BLaER1 treated with 17β-estradiol and CSF1 and Interleukin-3, amounts not matched to agents 10 nM and 100 nM (cell line): ENCODE data around the gene HEATR5B.

Experiments
- H3K27ac ChIP-seq, 11 experiments: shearing (Covaris generic); formaldehyde crosslinking; 2 replicates each; pipeline ENCODE4 v1.8.1; 2022
- H3K27me3 ChIP-seq, 11 experiments: shearing (Covaris generic); formaldehyde crosslinking; 2 replicates each; pipeline ENCODE4 v1.8.1; 2022
- H3K36me3 ChIP-seq, 11 experiments: shearing (Covaris generic); formaldehyde crosslinking; 2 replicates each; pipeline ENCODE4 v1.8.1; 2022
- H3K4me1 ChIP-seq, 10 experiments: shearing (Covaris generic); formaldehyde crosslinking; 2 replicates each; pipeline ENCODE4 v1.8.1; 2022
- H3K4me2 ChIP-seq, 11 experiments: shearing (Covaris generic); formaldehyde crosslinking; 2 replicates each; pipeline ENCODE4 v1.8.1; 2022
- H3K4me3 ChIP-seq, 10 experiments: shearing (Covaris generic); formaldehyde crosslinking; 2 replicates each; pipeline ENCODE4 v1.8.1; 2022
- H3K9ac ChIP-seq, 11 experiments: shearing (Covaris generic); formaldehyde crosslinking; 2 replicates each; pipeline ENCODE4 v1.8.1; 2022
- H3K9me3 ChIP-seq, 11 experiments: shearing (Covaris generic); formaldehyde crosslinking; replicated peaks in 1 of 11; 2 replicates each; pipeline ENCODE4 v1.8.1; 2022
- H4K20me1 ChIP-seq, 11 experiments: shearing (Covaris generic); formaldehyde crosslinking; 2 replicates each; pipeline ENCODE4 v1.8.1; 2022
- Cebpa-rat ChIP-seq, 11 experiments: shearing (Covaris generic); IDR thresholded peaks; 2 replicates each; pipeline ENCODE4 v1.8.1; 2022

Gene HEATR5B

GRCh38 chr2:37052600-37053332, 31.4 kb downstream of the HEATR5B start:
- Histone ChIP-seq H3K9ac (no peak overlapping the region), H3K9me3 (no peaks in the 10 kb centered on the region), H3K4me2 (no peak overlapping the region), H3K27me3 (no peaks in the 10 kb centered on the region), H3K27ac (no peak overlapping the region), H4K20me1 (no peaks in the 10 kb centered on the region), H3K36me3 (peaks cover 61 to 100% (median 85%) of the 10 kb centered on the region in 11 experiments), H3K4me3 (no peak overlapping the region), H3K4me1 (no peaks in the 10 kb centered on the region)
- TF ChIP-seq Cebpa-rat (IDR thresholded peaks at IDR 0.05) = no peak

GRCh38 chr2:37039580-37039979, 44.6 kb downstream of the HEATR5B start:
- H3K4me2 ChIP-seq = no peak overlapping the region
- H3K9me3 ChIP-seq = no peaks in the 10 kb centered on the region
- H3K27me3 ChIP-seq = no peaks in the 10 kb centered on the region
- peaks cover 44 to 96% (median 73%) of the 10 kb centered on the region in 11 experiments for H3K36me3 ChIP-seq
- no peak overlapping the region for H3K9ac ChIP-seq
- TF ChIP-seq Cebpa-rat (IDR thresholded peaks at IDR 0.05) = no peak
- no peaks in the 10 kb centered on the region for H3K4me1 ChIP-seq
- no peaks in the 10 kb centered on the region for H4K20me1 ChIP-seq
- no peak overlapping the region for H3K4me3 ChIP-seq
- H3K27ac ChIP-seq = no peak overlapping the region

DNA sequence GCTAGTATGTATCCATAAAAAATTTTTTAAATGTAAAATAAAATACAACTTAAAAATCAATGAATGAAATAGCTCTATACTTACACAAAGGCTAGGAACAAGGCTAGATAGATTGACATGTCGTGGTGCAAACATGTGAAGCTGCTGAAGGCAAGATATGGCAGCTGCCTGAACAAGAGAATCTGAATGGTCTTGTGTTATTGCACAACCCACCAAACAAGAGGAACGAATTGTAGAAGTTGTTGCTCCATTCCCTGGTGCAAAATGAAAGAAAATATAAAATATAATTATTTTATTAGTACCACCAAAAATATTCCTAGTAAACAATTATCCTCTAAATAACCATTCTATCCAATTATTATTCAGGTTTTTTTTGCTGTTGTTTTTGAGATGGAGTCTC, 46.4 kb downstream of the HEATR5B start:
- H3K9me3 ChIP-seq = no peaks in the 10 kb centered on the region
- no peaks in the 10 kb centered on the region for H4K20me1 ChIP-seq
- H3K4me3 ChIP-seq = no peak overlapping the region
- H3K27ac ChIP-seq = no peak overlapping the region
- peaks cover 46 to 92% (median 68%) of the 10 kb centered on the region in 11 experiments for H3K36me3 ChIP-seq
- H3K4me2 ChIP-seq = no peak overlapping the region
- H3K4me1 ChIP-seq = no peaks in the 10 kb centered on the region
- H3K9ac ChIP-seq = no peak overlapping the region
- peak in 2 of 11 experiments; percentile 25 to 32; a peak in 1 of 22 replicates for TF ChIP-seq Cebpa-rat (IDR thresholded peaks at IDR 0.05)
- no peaks in the 10 kb centered on the region for H3K27me3 ChIP-seq

- Histone ChIP-seq H4K20me1 (no peaks in the 10 kb centered on the region; a peak in 1 of 22 replicates), H3K27me3 (no peaks in the 10 kb centered on the region), H3K4me1 (no peaks in the 10 kb centered on the region), H3K4me2 (no peak overlapping the region), H3K9me3 (no peaks in the 10 kb centered on the region), H3K9ac (no peak overlapping the region), H3K4me3 (no peak overlapping the region), H3K27ac (no peak overlapping the region), H3K36me3 (peaks cover 63 to 93% (median 74%) of the 10 kb centered on the region in 11 experiments)
- no peak for TF ChIP-seq Cebpa-rat (IDR thresholded peaks at IDR 0.05)
These were observed 54.4 kb downstream of the HEATR5B start for GRCh38 chr2:37029758-37030157.

DNA sequence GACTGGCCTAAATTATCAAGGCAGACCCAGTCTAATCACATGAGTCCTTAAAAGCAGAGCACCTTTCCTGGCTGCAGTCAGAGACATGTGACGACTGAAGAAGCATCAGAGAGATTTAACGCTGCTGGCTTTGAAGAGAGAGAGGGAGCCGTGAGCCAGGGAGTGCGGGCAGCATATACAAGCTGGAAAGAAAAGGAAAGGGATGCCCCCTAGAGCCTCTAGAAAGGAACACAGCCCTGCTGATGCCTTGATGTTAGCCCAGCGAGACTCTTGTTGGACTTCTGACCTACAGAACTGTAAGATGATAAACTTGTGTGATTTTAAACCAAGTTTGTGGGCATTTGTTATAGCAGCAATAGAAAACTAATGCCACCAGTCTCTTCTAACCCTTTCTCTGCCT, 58.1 kb downstream of the HEATR5B start:
- no peak overlapping the region for H3K4me2 ChIP-seq
- no peak for TF ChIP-seq Cebpa-rat (IDR thresholded peaks at IDR 0.05)

GRCh38 chr2:37020887-37021796, 63.0 kb downstream of the HEATR5B start:
- Histone ChIP-seq H3K9ac (no peak overlapping the region), H3K4me2 (no peak overlapping the region), H3K4me3 (no peak overlapping the region), H4K20me1 (no peaks in the 10 kb centered on the region; a peak in 1 of 22 replicates), H3K36me3 (peaks cover 80 to 100% (median 92%) of the 10 kb centered on the region in 11 experiments), H3K9me3 (no peaks in the 10 kb centered on the region), H3K27me3 (no peaks in the 10 kb centered on the region), H3K27ac (no peak overlapping the region), H3K4me1 (no peaks in the 10 kb centered on the region)
- no peak for TF ChIP-seq Cebpa-rat (IDR thresholded peaks at IDR 0.05)

More for the DNA sequence above, 58.1 kb downstream of the HEATR5B start:
- no peaks in the 10 kb centered on the region for H3K4me1 ChIP-seq
- no peak overlapping the region for H3K27ac ChIP-seq
- H3K4me3 ChIP-seq = no peak overlapping the region
- H3K9me3 ChIP-seq = no peaks in the 10 kb centered on the region
- H3K9ac ChIP-seq = no peak overlapping the region
- H3K27me3 ChIP-seq = no peaks in the 10 kb centered on the region
- no peaks in the 10 kb centered on the region; a peak in 1 of 22 replicates for H4K20me1 ChIP-seq
- peaks cover 74 to 97% (median 78%) of the 10 kb centered on the region in 11 experiments for H3K36me3 ChIP-seq

- H3K4me1 ChIP-seq = no peaks in the 10 kb centered on the region
- TF ChIP-seq Cebpa-rat (IDR thresholded peaks at IDR 0.05) = no peak
- H3K4me2 ChIP-seq = no peak overlapping the region
- no peak overlapping the region for H3K9ac ChIP-seq
- H3K9me3 ChIP-seq = no peaks in the 10 kb centered on the region
- peaks cover 76 to 100% (median 92%) of the 10 kb centered on the region in 11 experiments for H3K36me3 ChIP-seq
- no peak overlapping the region for H3K27ac ChIP-seq
- no peaks in the 10 kb centered on the region for H3K27me3 ChIP-seq
- H4K20me1 ChIP-seq = no peaks in the 10 kb centered on the region
- no peak overlapping the region for H3K4me3 ChIP-seq
These were observed 63.8 kb downstream of the HEATR5B start for GRCh38 chr2:37020212-37020886.

- H3K4me3 ChIP-seq = no peak overlapping the region
- no peak overlapping the region for H3K27ac ChIP-seq
- H3K4me2 ChIP-seq = peak overlapping the region; percentile 29 to 70 (median 60); a peak in 21 of 22 replicates
- H3K4me1 ChIP-seq = peaks cover 12 to 18% (median 14%) of the 10 kb centered on the region in 10 experiments
- TF ChIP-seq Cebpa-rat (IDR thresholded peaks at IDR 0.05) = no peak
- no peaks in the 10 kb centered on the region for H3K9me3 ChIP-seq
- no peaks in the 10 kb centered on the region; a peak in 1 of 22 replicates for H4K20me1 ChIP-seq
- H3K27me3 ChIP-seq = no peaks in the 10 kb centered on the region
- no peak overlapping the region for H3K9ac ChIP-seq
- H3K36me3 ChIP-seq = peaks cover 39 to 100% (median 70%) of the 10 kb centered on the region in 11 experiments
These were observed 70.9 kb downstream of the HEATR5B start for GRCh38 chr2:37013315-37013641.

GRCh38 chr2:37011130-37011529, 73.0 kb downstream of the HEATR5B start:
- Histone ChIP-seq H3K9me3 (no peaks in the 10 kb centered on the region), H4K20me1 (no peaks in the 10 kb centered on the region; a peak in 1 of 22 replicates), H3K4me2 (no peak overlapping the region), H3K27me3 (no peaks in the 10 kb centered on the region), H3K4me3 (no peak overlapping the region), H3K4me1 (peaks cover 12 to 21% (median 15%) of the 10 kb centered on the region in 10 experiments), H3K27ac (no peak overlapping the region), H3K9ac (no peak overlapping the region), H3K36me3 (peaks cover 34 to 100% (median 72%) of the 10 kb centered on the region in 11 experiments)
- TF ChIP-seq Cebpa-rat (IDR thresholded peaks at IDR 0.05) = no peak
